HepG2 (cell line): ENCODE data around the gene SAYSD1. TPM values are rescaled to one million over a fixed set of nuclear protein-coding genes. Genes with fewer than 3 reads are reported as not detected.

Experiments
- ARNTL ChIP-seq: sonication (generic); formaldehyde crosslinking; IDR thresholded peaks from 2 replicates; pipeline ENCODE4 v1.4.0; 2020; ENCODE audit warnings: mild to moderate bottlenecking, missing genetic modification reagents
- DDIT3 ChIP-seq: sonication (generic); formaldehyde crosslinking; IDR thresholded peaks from 2 replicates; pipeline ENCODE4 v1.4.0; 2020; ENCODE audit warnings: mild to moderate bottlenecking, missing genetic modification reagents
- GABPB1 ChIP-seq: IDR thresholded peaks from 2 replicates; pipeline ENCODE4 v1.6.1; 2016; ENCODE audit warnings: mild to moderate bottlenecking, missing genetic modification reagents, moderate library complexity, missing compliant biosample characterization
- MXI1 ChIP-seq: IDR thresholded peaks from 3 replicates; pipeline ENCODE4 v1.6.1; 2012; ENCODE audit warnings: low read depth, low read length, inconsistent platforms, borderline replicate concordance
- MYC ChIP-seq: sonication (generic); formaldehyde crosslinking; IDR thresholded peaks from 2 replicates; pipeline ENCODE4 v1.9.0; 2021; ENCODE audit warnings: missing genetic modification reagents, borderline replicate concordance
- NFE2L2 ChIP-seq: fragments of 150-350 bp; IDR thresholded peaks from 2 replicates; pipeline ENCODE4 v1.6.1; 2014; ENCODE audit warnings: low read length
- PHF8 ChIP-seq: sonication (generic); formaldehyde crosslinking; IDR thresholded peaks from 2 replicates; pipeline ENCODE4 v1.5.0; 2020; ENCODE audit warnings: missing genetic modification reagents
- PITX1 ChIP-seq: sonication (generic); formaldehyde crosslinking; IDR thresholded peaks from 2 replicates; pipeline ENCODE4 v1.5.1; 2020; ENCODE audit warnings: mild to moderate bottlenecking, missing genetic modification reagents
- PLSCR1 ChIP-seq: sonication (generic); formaldehyde crosslinking; IDR thresholded peaks from 2 replicates; pipeline ENCODE4 v1.5.0; 2020; ENCODE audit warnings: missing genetic modification reagents, mild to moderate bottlenecking, borderline replicate concordance
- REL ChIP-seq: sonication (generic); formaldehyde crosslinking; conservative IDR thresholded peaks from 2 replicates; pipeline ENCODE4 v1.8.0; 2022; ENCODE audit warnings: mild to moderate bottlenecking, missing genetic modification reagents, moderate library complexity
- REXO4 ChIP-seq: sonication (generic); formaldehyde crosslinking; IDR thresholded peaks from 2 replicates; pipeline ENCODE4 v1.8.0; 2022; ENCODE audit warnings: missing genetic modification reagents, mild to moderate bottlenecking, borderline replicate concordance
- RXRA ChIP-seq: sonication (generic); formaldehyde crosslinking; IDR thresholded peaks from 2 replicates; pipeline ENCODE4 v1.5.1; 2020; ENCODE audit warnings: missing genetic modification reagents
- TCF12 ChIP-seq, 2 experiments: fragments of 450-650 bp in 1 of 2; sonication (generic) in 1 of 2; formaldehyde crosslinking in 1 of 2; IDR thresholded peaks; 2 replicates each; pipeline versions ENCODE4 v1.6.1 to v1.8.0; 2017 to 2022; ENCODE audit warnings: antibody characterized with exemption in 1 of 2, mild to moderate bottlenecking in 1 of 2, missing genetic modification reagents in 1 of 2, moderate library complexity in 1 of 2
- TEF ChIP-seq: sonication (generic); formaldehyde crosslinking; IDR thresholded peaks from 2 replicates; pipeline ENCODE4 v1.5.0; 2020; ENCODE audit warnings: missing genetic modification reagents
- U2AF1 ChIP-seq: fragments of 200-400 bp; formaldehyde crosslinking; optimal IDR thresholded peaks from 2 replicates; pipeline ENCODE3; 2017; ENCODE audit warnings: mild to moderate bottlenecking, low read depth, low read length
- USF2 ChIP-seq, 2 experiments: sonication (generic) in 1 of 2; formaldehyde crosslinking in 1 of 2; IDR thresholded peaks; 2 replicates each; pipeline versions ENCODE4 v1.5.1 to v1.6.1; 2011 to 2020; ENCODE audit warnings: borderline replicate concordance in 1 of 2, low read depth in 1 of 2, low read length in 1 of 2, mild to moderate bottlenecking in 1 of 2, missing genetic modification reagents in 1 of 2, moderate library complexity in 1 of 2
- ZFP90 ChIP-seq: sonication (generic); formaldehyde crosslinking; IDR thresholded peaks from 2 replicates; pipeline ENCODE4 v1.8.0; 2022; ENCODE audit warnings: missing genetic modification reagents, mild to moderate bottlenecking, inconsistent platforms, borderline replicate concordance
- ZNF205 ChIP-seq: IDR thresholded peaks from 2 replicates; pipeline ENCODE4 v1.6.1; 2018; ENCODE audit warnings: missing biosample characterization, missing genetic modification reagents
- ZNF335 ChIP-seq: sonication (generic); formaldehyde crosslinking; IDR thresholded peaks from 2 replicates; pipeline ENCODE4 v1.4.0; 2020; ENCODE audit warnings: missing genetic modification reagents
- ZNF530 ChIP-seq: sonication (generic); formaldehyde crosslinking; IDR thresholded peaks from 2 replicates; pipeline ENCODE4 v1.5.0; 2020; ENCODE audit warnings: low read depth, mild to moderate bottlenecking, missing genetic modification reagents
- ZNF570 ChIP-seq: sonication (generic); formaldehyde crosslinking; IDR thresholded peaks from 2 replicates; pipeline ENCODE4 v1.4.0; 2020; ENCODE audit warnings: mild to moderate bottlenecking, missing genetic modification reagents, borderline replicate concordance
- ZNF672 ChIP-seq: sonication (generic); formaldehyde crosslinking; IDR thresholded peaks from 2 replicates; pipeline ENCODE4 v1.8.1; 2022; ENCODE audit warnings: missing genetic modification reagents
- ZNF775 ChIP-seq: sonication (generic); formaldehyde crosslinking; IDR thresholded peaks from 2 replicates; pipeline ENCODE4 v1.4.0; 2020; ENCODE audit warnings: missing genetic modification reagents, mild to moderate bottlenecking, moderate library complexity, borderline replicate concordance
- ZNF784 ChIP-seq: sonication (generic); formaldehyde crosslinking; IDR thresholded peaks from 2 replicates; pipeline ENCODE4 v1.5.1; 2020; ENCODE audit warnings: missing genetic modification reagents, mild to moderate bottlenecking, borderline replicate concordance
- polyA plus RNA-seq, 8 experiments: library from polyadenylated mRNA; depleted of rRNA in 3 of 8; stranded (reverse) in 7 of 8; unstranded in 1 of 8; fragments of >200 nt; fragmentation: Illumina TruSeq in 4 of 8; extraction: Trizol in 4 of 8; gene quantifications; 2 replicates each; pipeline versions ENCODE4 v1.2.1 to v1.2.3, GENCODE V29; 2011 to 2016; ENCODE audit warnings: low read depth in 4 of 8, missing spikeins in 1 of 8, mixed read lengths in 1 of 8; ENCODE audit not compliant: insufficient read depth in 1 of 8
- total RNA-seq, 5 experiments: library from RNA; depleted of rRNA; stranded (reverse); fragments of >200 nt; fragmentation: Illumina TruSeq; extraction: Trizol; gene quantifications; 2 replicates each; pipeline ENCODE4 v1.2.3, GENCODE V29; 2016; ENCODE audit warnings: low read depth in 1 of 5

SAYSD1 gene
- total and polyA plus RNA-seq, 2 of the 13 experiments (the other 11 are each of a cell fraction or from before 2014, with no cell fraction given) = 10.1 to 16.0 TPM

- TF ChIP-seq USF2 (IDR thresholded peaks at IDR 0.05; ENCODE audit: low read depth, low read length) (peak; percentile 45), USF2 (CRISPR knock-in tag; IDR thresholded peaks at IDR 0.05; ENCODE audit: borderline replicate concordance) (peak; percentile 64; the same call in 1 of the 2 replicates), ZFP90 (peak; percentile 27; the same call in 1 of the 2 replicates), PHF8 (peak; percentile 98), NFE2L2 (no peak), MXI1 (peak; percentile 77; the same call in 2 of the 3 replicates), ZNF775 (CRISPR knock-in tag) (peak; percentile 94), GABPB1 (CRISPR knock-in tag) (peak; percentile 83), TEF (peak; percentile 82), RXRA (peak; percentile 72; the same call in 1 of the 2 replicates), ZNF570 (peak; percentile 98), MYC (CRISPR knock-in tag) (peak; percentile 87), TCF12 (IDR thresholded peaks at IDR 0.05) (no peak), TCF12 (CRISPR knock-in tag; IDR thresholded peaks at IDR 0.05) (no peak; the same call in 1 of the 2 replicates), REL (peak; percentile 93), ZNF530 (CRISPR knock-in tag) (peak; percentile 7; the same call in 1 of the 2 replicates), DDIT3 (no peak), ZNF335 (no peak; the same call in 1 of the 2 replicates), PITX1 (CRISPR knock-in tag) (peak; percentile 71), ARNTL (CRISPR knock-in tag) (peak; percentile 91), PLSCR1 (CRISPR knock-in tag) (no peak), ZNF205 (no peak), ZNF672 (CRISPR knock-in tag) (no peak; the same call in 1 of the 2 replicates), ZNF784 (CRISPR knock-in tag) (peak; percentile 74; the same call in 1 of the 2 replicates), REXO4 (peak; percentile 98), U2AF1 (peak; percentile 36)
These were observed at the start of gene SAYSD1 (continued) for GRCh38 chr6:39114704-39115599.
